Motor neuron (in vitro differentiated cells): Measurements from ENCODE around the gene HERPUD2. TPM values are rescaled to one million over a fixed set of nuclear protein-coding genes. Genes with fewer than 3 reads are reported as not detected.
A peak's percentile ranks its signal among the peaks of the same experiment; 100 is the strongest.

ENCODE experiments used
- ATAC-seq, 8 experiments: fragments of 200-7000 bp; cut with Tn5 transposase; replicated peaks in 6 of 8; 2 replicates each; pipeline ENCODE4 v1.8.0; 2021; ENCODE audit warnings: mild to moderate bottlenecking in 8 of 8, moderate library complexity in 8 of 8
- H3K27ac ChIP-seq, 2 donors: fragments of 250-450 bp; sonication (Bioruptor Pico); 2 replicates each; pipeline ENCODE4 v1.9.0; 2021; ENCODE audit warnings: antibody characterized with exemption in 2 of 2, mild to moderate bottlenecking in 2 of 2, moderate library complexity in 1 of 2
- H3K4me1 ChIP-seq, 2 donors: fragments of 250-450 bp; sonication (Bioruptor Pico); replicated peaks in 1 of 2; 2 replicates each; pipeline ENCODE4 v1.6.1; 2021; ENCODE audit warnings: antibody characterized with exemption in 2 of 2, mild to moderate bottlenecking in 2 of 2, moderate library complexity in 1 of 2
- H3K4me3 ChIP-seq, 5 donors: fragments of 250-450 bp; sonication (Bioruptor Pico); 2 replicates each; pipeline ENCODE4 v1.9.0; 2021; ENCODE audit warnings: antibody characterized with exemption in 5 of 5, mild to moderate bottlenecking in 5 of 5, moderate library complexity in 4 of 5
- WGBS, 10 experiments: fragments of 450-650 bp; shearing (Covaris generic); methylation state at CpG; one replicate each; pipeline ENCODE4 v1.0.0; 2022; 5-methylcytosine and 5-hydroxymethylcytosine counted together
- in situ Hi-C, 9 experiments: fragments of 400-800 bp; cut with MboI; loops; one replicate each; pipeline ENCODE4 v1.15.0; 2021; ENCODE audit warnings: low sequenced_read_pairs in 9 of 9, low pct_unique_long_range_greater_than_20kb in 2 of 9; ENCODE audit not compliant: unreplicated experiment in 9 of 9
- total RNA-seq, 8 experiments: library from RNA; unstranded; fragments of 300-600 nt; gene quantifications; 2 replicates each; pipeline versions ENCODE4 v1.2.3 to v1.2.4, GENCODE V29; 2022

Gene HERPUD2
- total RNA-seq, 8 experiments from 2014 or later, result 13.4 to 25.6 (median 15.4) TPM

- in situ Hi-C loops, result loop anchor here in 6 of 9 experiments (25.0 kb wide), 1 partner anchor 190 kb away; no protein-coding TSS in a partner anchor
- 30 to 92% (median 66%) methylated on average over 1 to 6 of the region's 7 CpGs for WGBS, 10 experiments
Measured at GRCh38 chr7:35722054-35722849, 27.3 kb upstream of the HERPUD2 start.

GRCh38 chr7:35721288-35721687, 26.4 kb upstream of the HERPUD2 start:
- H3K27ac ChIP-seq, result no peak overlapping the region
- in situ Hi-C loops, result loop anchor here in 6 of 9 experiments (25.0 kb wide), 1 partner anchor 191 kb away; no protein-coding TSS in a partner anchor
- no peaks in the 10 kb centered on the region for H3K4me1 ChIP-seq
- ATAC-seq, result no peak
- H3K4me3 ChIP-seq, result no peak overlapping the region
- WGBS, 10 experiments, result 60 to 100% (median 98%) methylated on average over 1 to 2 of the region's 2 CpGs; no CpG with 5 or more reads in 2 of the 10 experiments

More at GRCh38 chr7:35722054-35722849, 27.3 kb upstream of the HERPUD2 start:
- Histone ChIP-seq H3K27ac (no peak overlapping the region), H3K4me3 (no peak overlapping the region), H3K4me1 (no peaks in the 10 kb centered on the region)
- no peak for ATAC-seq

- no peaks in the 10 kb centered on the region for H3K4me1 ChIP-seq
- in situ Hi-C loops, result loop anchor here in 6 of 9 experiments (25.0 kb wide), 1 partner anchor 191 kb away; no protein-coding TSS in a partner anchor
- no peak for ATAC-seq
- H3K4me3 ChIP-seq, result no peak overlapping the region
- no peak overlapping the region for H3K27ac ChIP-seq
Measured at GRCh38 chr7:35720849-35721248, 25.9 kb upstream of the HERPUD2 start.

- in situ Hi-C loops, result loop anchor here in 6 of 9 experiments (25.0 kb wide), 1 partner anchor 192 kb away; no protein-coding TSS in a partner anchor
- no peak for ATAC-seq
- Histone ChIP-seq H3K4me1 (no peaks in the 10 kb centered on the region), H3K27ac (no peak overlapping the region), H3K4me3 (no peak overlapping the region)
- WGBS, 10 experiments, result 86 to 100% (median 100%) methylated on average over 1 of the region's 1 CpG; no CpG with 5 or more reads in 3 of the 10 experiments
Measured at GRCh38 chr7:35720032-35720431, 25.1 kb upstream of the HERPUD2 start.

- no peak overlapping the region for H3K27ac ChIP-seq
- 60 to 100% (median 100%) methylated on average over 1 of the region's 1 CpG; no CpG with 5 or more reads in 5 of the 10 experiments for WGBS, 10 experiments
- no peak for ATAC-seq
- no peak overlapping the region for H3K4me3 ChIP-seq
- in situ Hi-C loops, result loop anchor here in 6 of 9 experiments (25.0 kb wide), 1 partner anchor 194 kb away; no protein-coding TSS in a partner anchor
- no peaks in the 10 kb centered on the region for H3K4me1 ChIP-seq
Measured at GRCh38 chr7:35718047-35718446, 23.1 kb upstream of the HERPUD2 start.

GRCh38 chr7:35717516-35717915, 22.6 kb upstream of the HERPUD2 start:
- Histone ChIP-seq H3K4me3 (no peak overlapping the region), H3K4me1 (no peaks in the 10 kb centered on the region), H3K27ac (no peak overlapping the region)
- in situ Hi-C loops, result loop anchor here in 6 of 9 experiments (25.0 kb wide), 1 partner anchor 195 kb away; no protein-coding TSS in a partner anchor
- no peak for ATAC-seq
- 89 to 100% (median 96%) methylated on average over 2 to 6 of the region's 6 CpGs; no CpG with 5 or more reads in 4 of the 10 experiments for WGBS, 10 experiments

GRCh38 chr7:35717013-35717412, 22.1 kb upstream of the HERPUD2 start:
- ATAC-seq, result no peak
- in situ Hi-C loops, result loop anchor here in 6 of 9 experiments (25.0 kb wide), 1 partner anchor 195 kb away; no protein-coding TSS in a partner anchor
- WGBS, 10 experiments, result 20 to 100% (median 90%) methylated on average over 1 of the region's 1 CpG; no CpG with 5 or more reads in 6 of the 10 experiments
- Histone ChIP-seq H3K4me1 (no peaks in the 10 kb centered on the region), H3K27ac (no peak overlapping the region), H3K4me3 (no peak overlapping the region)

- Histone ChIP-seq H3K4me1 (no peaks in the 10 kb centered on the region), H3K27ac (no peak overlapping the region), H3K4me3 (no peak overlapping the region)
- in situ Hi-C loops, result loop anchor here in 6 of 9 experiments (25.0 kb wide), 1 partner anchor 196 kb away; no protein-coding TSS in a partner anchor
- WGBS, 10 experiments, result 6 to 100% (median 80%) methylated on average over 1 to 5 of the region's 5 CpGs; no CpG with 5 or more reads in 1 of the 10 experiments
- peak in 4 of 8 experiments; percentile 34 to 83 (median 53) for ATAC-seq
Measured at GRCh38 chr7:35716038-35716803, 21.3 kb upstream of the HERPUD2 start.

- ATAC-seq, result no peak
- WGBS, 10 experiments, result 38 to 100% (median 82%) methylated on average over 1 of the region's 1 CpG; no CpG with 5 or more reads in 4 of the 10 experiments
- H3K4me3 ChIP-seq, result no peak overlapping the region
- in situ Hi-C loops, result loop anchor here in 6 of 9 experiments (25.0 kb wide), 1 partner anchor 197 kb away; no protein-coding TSS in a partner anchor
- no peaks in the 10 kb centered on the region for H3K4me1 ChIP-seq
- H3K27ac ChIP-seq, result no peak overlapping the region
Measured at GRCh38 chr7:35714862-35715261, 19.9 kb upstream of the HERPUD2 start.

GRCh38 chr7:35714407-35714806, 19.5 kb upstream of the HERPUD2 start:
- Histone ChIP-seq H3K27ac (no peak overlapping the region), H3K4me3 (no peak overlapping the region), H3K4me1 (no peaks in the 10 kb centered on the region)
- ATAC-seq, result no peak
- WGBS, 10 experiments, result 67 to 80% (median 78%) methylated on average over 1 of the region's 1 CpG; no CpG with 5 or more reads in 7 of the 10 experiments
- in situ Hi-C loops, result loop anchor here in 6 of 9 experiments (25.0 kb wide), 1 partner anchor 198 kb away; no protein-coding TSS in a partner anchor

- in situ Hi-C loops, result loop anchor here in 6 of 9 experiments (25.0 kb wide), 1 partner anchor 200 kb away; no protein-coding TSS in a partner anchor
- no peak overlapping the region for H3K4me3 ChIP-seq
- H3K27ac ChIP-seq, result no peak overlapping the region
- WGBS, 10 experiments, result 88 to 100% (median 97%) methylated on average over 2 to 7 of the region's 7 CpGs; no CpG with 5 or more reads in 1 of the 10 experiments
- ATAC-seq, result no peak
- H3K4me1 ChIP-seq, result no peaks in the 10 kb centered on the region
Measured at GRCh38 chr7:35712563-35713226, 17.8 kb upstream of the HERPUD2 start.

GRCh38 chr7:35707422-35707821, 12.5 kb upstream of the HERPUD2 start:
- no peaks in the 10 kb centered on the region for H3K4me1 ChIP-seq
- H3K27ac ChIP-seq, result no peak overlapping the region
- H3K4me3 ChIP-seq, result no peak overlapping the region
- no peak for ATAC-seq
- in situ Hi-C loops, result loop anchor here in 7 of 9 experiments (10.0 to 25.0 kb wide), 2 partner anchors 197 to 205 kb away; no protein-coding TSS in a partner anchor
- 52 to 100% (median 60%) methylated on average over 1 to 4 of the region's 4 CpGs; no CpG with 5 or more reads in 1 of the 10 experiments for WGBS, 10 experiments
